ENCODE data around the gene ARHGEF7.

GRCh38 chr13:111152844-111153243, 37.7 kb downstream of the ARHGEF7 start:
- TF ChIP-seq CTCF (IDR thresholded peaks at IDR 0.05) = no peak
- TF ChIP-seq POLR2A (IDR thresholded peaks at IDR 0.05) = no peak
